ENCODE results near the gene GRM2. TPM values are rescaled to one million over a fixed set of nuclear protein-coding genes. Genes with fewer than 3 reads are reported as not detected.

Gene GRM2
- total and polyA plus RNA-seq, 2 of the 8 experiments (the other 6 are each of a cell fraction or from before 2014, with no cell fraction given): 3.9 to 10.5 TPM

DNA sequence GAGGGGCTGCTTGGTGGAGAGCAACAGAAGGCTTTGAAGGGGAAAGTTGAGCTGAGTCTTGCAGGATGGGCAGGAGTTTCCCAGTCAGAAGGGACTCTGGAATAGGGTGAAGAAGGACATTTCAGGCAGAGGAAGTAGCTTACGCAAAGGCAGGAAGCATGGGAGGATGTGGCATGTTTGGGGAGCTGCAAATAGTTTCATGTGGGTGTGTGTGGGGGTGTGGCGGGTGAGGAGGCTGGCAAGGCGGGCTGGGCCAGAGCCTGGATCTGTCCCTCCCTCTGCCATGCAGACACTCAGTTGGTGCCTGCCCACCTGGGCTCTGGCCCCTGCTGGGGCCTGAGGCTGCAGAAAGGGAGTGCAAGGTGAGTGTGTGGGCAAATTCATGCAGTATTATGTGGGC is 25.4 kb upstream of the GRM2 start:
- 0 out of 2 replicates have a peak overlapping the region, but pooled peaks have one; percentile 13 for H2BK5ac ChIP-seq (ENCODE audit: low read depth, low read length)
- no peak overlapping the region for H2BK120ac ChIP-seq (replicated peaks; ENCODE audit: low read depth, low read length)
- CTCF ChIA-PET (ENCODE audit: partially characterized antibody): interaction anchor here (0.8 to 6.4 kb wide), 37 partner anchors 9 to 1025 kb away, joined by 3 to 123 read pairs (median 5); partner anchors contain the start of genes DCAF1, GRM2, RAD54L2 and TEX264
- no peak overlapping the region for H2BK12ac ChIP-seq (ENCODE audit: low read depth, low read length)
- H3K56ac ChIP-seq (replicated peaks; ENCODE audit: insufficient read length, low read depth, low read length): no peak overlapping the region
- WGBS, 2 experiments (ENCODE audit: extremely low coverage in 1 of 2, insufficient coverage in 1 of 2, insufficient read length in 1 of 2, insufficient replicate concordance in 2 of 2, low coverage in 1 of 2, low lambda C conversion rate in 2 of 2, missing lambda C conversion rate in 1 of 2): 83% methylated on average over 3 of the region's 3 CpGs; no CpG with 5 or more reads in 1 of the 2 experiments
- H3K18ac ChIP-seq (ENCODE audit: extremely low read depth, low read length): no peak overlapping the region
- no peak overlapping the region for H3K14ac ChIP-seq (ENCODE audit: insufficient read length)
- H3K79me2 ChIP-seq (ENCODE audit: control insufficient read depth in 1 of 2, insufficient read depth in 2 of 2, low read length in 2 of 2): no peaks in the 10 kb centered on the region
- no peak overlapping the region for H3K4me3 ChIP-seq (ENCODE audit: extremely low read depth in 1 of 4, insufficient read depth in 2 of 4, low read depth in 3 of 4, low read length in 4 of 4)
- H3K4me2 ChIP-seq (ENCODE audit: insufficient read depth in 1 of 2, low read depth in 2 of 2, low read length in 2 of 2): no peak overlapping the region
- H3K4ac ChIP-seq (replicated peaks; ENCODE audit: insufficient read length, low read depth, low read length): no peak overlapping the region
- no peak for FAIRE-seq
- no peak for DNase-seq (ENCODE audit: low read depth in 1 of 2, low spot score in 2 of 2)
- POLR2A ChIA-PET (ENCODE audit: partially characterized antibody): interaction anchor here (0.6 to 2.9 kb wide), 6 partner anchors 11 to 310 kb away, joined by 3 to 37 read pairs (median 5); partner anchors contain the start of genes DCAF1, RBM15B and TEX264
- H3K79me1 ChIP-seq (ENCODE audit: low read depth, low read length): no peaks in the 10 kb centered on the region; the same call in 1 of the 2 replicates
- H3K9ac ChIP-seq (replicated peaks in 1 of 4; ENCODE audit: extremely low read depth in 1 of 4, low read depth in 3 of 4, low read length in 3 of 4): no peak overlapping the region
- no peak overlapping the region for H2BK20ac ChIP-seq (ENCODE audit: low read length)
- no peak overlapping the region for H3K27ac ChIP-seq (ENCODE audit: low read depth, low read length)
- H3K27me3 ChIP-seq (replicated peaks in 1 of 4; ENCODE audit: control insufficient read depth in 3 of 4, extremely low read depth in 1 of 4, insufficient read depth in 3 of 4, low read length in 3 of 4): no peaks in the 10 kb centered on the region
- H4K5ac ChIP-seq (ENCODE audit: insufficient read length, low read depth, low read length): no peak overlapping the region
- no peak overlapping the region for H4K8ac ChIP-seq (ENCODE audit: extremely low read depth, insufficient read depth, low read length)
- H3K23ac ChIP-seq (ENCODE audit: insufficient read length): no peak overlapping the region
- no peak overlapping the region for H2BK15ac ChIP-seq (ENCODE audit: low read length)
- peaks cover 0 to 9% (median 3%) of the 10 kb centered on the region in 4 experiments; a peak in 3 of 7 replicates for H3K4me1 ChIP-seq (replicated peaks in 1 of 4; ENCODE audit: control insufficient read depth in 3 of 4, insufficient read depth in 4 of 4, low read length in 3 of 4)
- no peaks in the 10 kb centered on the region for H3K36me3 ChIP-seq (ENCODE audit: control insufficient read depth in 2 of 4, insufficient read depth in 4 of 4, low read length in 3 of 4)
- H4K91ac ChIP-seq (replicated peaks; ENCODE audit: insufficient read length, low read length): no peak overlapping the region
- H2AFZ ChIP-seq (ENCODE audit: low read length): no peak overlapping the region
- H4K20me1 ChIP-seq (replicated peaks in 1 of 2; ENCODE audit: control insufficient read depth in 1 of 2, insufficient read depth in 2 of 2, low read length in 2 of 2): peaks cover 0 to 2% of the 10 kb centered on the region in 2 experiments
- H3K9me3 ChIP-seq (ENCODE audit: insufficient read depth in 2 of 2, low read depth in 1 of 2, low read length in 1 of 2): no peaks in the 10 kb centered on the region
- H2AK5ac ChIP-seq (ENCODE audit: low read depth, low read length): no peak overlapping the region
- H3K23me2 ChIP-seq (ENCODE audit: low read depth, low read length): no peaks in the 10 kb centered on the region
- no peak for TF ChIP-seq NRF1 (IDR thresholded peaks at IDR 0.05; ENCODE audit: low read depth, low read length)
- TF ChIP-seq GABPA (IDR thresholded peaks at IDR 0.05; ENCODE audit: borderline replicate concordance, insufficient read depth, low read length): no peak
- TF ChIP-seq CBX8 (IDR thresholded peaks at IDR 0.05; ENCODE audit: borderline replicate concordance, low read depth, low read length): no peak
- TF ChIP-seq RNF2 (IDR thresholded peaks at IDR 0.05; ENCODE audit: borderline replicate concordance, low read depth, low read length, missing control alignments, poor library complexity, severe bottlenecking): no peak
- TF ChIP-seq, protein P1, sequence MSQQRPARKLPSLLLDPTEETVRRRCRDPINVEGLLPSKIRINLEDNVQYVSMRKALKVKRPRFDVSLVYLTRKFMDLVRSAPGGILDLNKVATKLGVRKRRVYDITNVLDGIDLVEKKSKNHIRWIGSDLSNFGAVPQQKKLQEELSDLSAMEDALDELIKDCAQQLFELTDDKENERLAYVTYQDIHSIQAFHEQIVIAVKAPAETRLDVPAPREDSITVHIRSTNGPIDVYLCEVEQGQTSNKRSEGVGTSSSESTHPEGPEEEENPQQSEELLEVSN (IDR thresholded peaks at IDR 0.05): no peak
- TF ChIP-seq TCF12 (IDR thresholded peaks at IDR 0.05; ENCODE audit: low read depth, low read length): no peak
- no peak for TF ChIP-seq BACH1 (IDR thresholded peaks at IDR 0.05; ENCODE audit: low read length)
- no peak for TF ChIP-seq CHD2 (IDR thresholded peaks at IDR 0.05; ENCODE audit: low read length)
- TF ChIP-seq RBBP5 (IDR thresholded peaks at IDR 0.05; ENCODE audit: borderline replicate concordance, low read depth, low read length): no peak
- TF ChIP-seq, protein P2, sequence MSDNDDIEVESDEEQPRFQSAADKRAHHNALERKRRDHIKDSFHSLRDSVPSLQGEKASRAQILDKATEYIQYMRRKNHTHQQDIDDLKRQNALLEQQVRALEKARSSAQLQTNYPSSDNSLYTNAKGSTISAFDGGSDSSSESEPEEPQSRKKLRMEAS (IDR thresholded peaks at IDR 0.05): no peak
- TF ChIP-seq TAF1 (IDR thresholded peaks at IDR 0.05; ENCODE audit: low read depth, low read length): no peak
- no peak for TF ChIP-seq TAF7 (optimal IDR thresholded peaks at IDR 0.05; ENCODE audit: borderline replicate concordance, low read depth, low read length)

Measured in H1 (cell line).